ENCODE measurements around the gene KIF3C. TPM values are rescaled to one million over a fixed set of nuclear protein-coding genes. Genes with fewer than 3 reads are reported as not detected.
"Not testable (repeated sequence)": the region's sequence is repeated elsewhere in the genome, so short reads cannot be mapped to it uniquely, and the experiment has no call there.

The KIF3C gene
- total RNA-seq, 2 experiments from 2014 or later = 3.7 to 4.1 TPM

- Mint-ChIP-seq H3K4me3 (no peak overlapping the region), H3K27ac (no peak overlapping the region), H3K9me3 (no peaks in the 10 kb centered on the region), H3K4me1 (peaks cover 8% of the 10 kb centered on the region), H3K36me3 (no peaks in the 10 kb centered on the region), H3K27me3 (no peaks in the 10 kb centered on the region)
- DNase-seq = no peak
Measured at GRCh38 chr2:25920786-25921415, 61.4 kb downstream of the KIF3C start.

GRCh38 chr2:25920336-25920735 is 62.0 kb downstream of the KIF3C start:
- no peak overlapping the region for H3K27ac Mint-ChIP-seq
- no peak overlapping the region for H3K4me3 Mint-ChIP-seq
- DNase-seq = no peak
- peaks cover 8% of the 10 kb centered on the region for H3K4me1 Mint-ChIP-seq
- no peaks in the 10 kb centered on the region for H3K27me3 Mint-ChIP-seq
- no peaks in the 10 kb centered on the region for H3K9me3 Mint-ChIP-seq
- H3K36me3 Mint-ChIP-seq = no peaks in the 10 kb centered on the region

- H3K36me3 Mint-ChIP-seq = no peaks in the 10 kb centered on the region
- no peak overlapping the region for H3K4me3 Mint-ChIP-seq
- no peak for DNase-seq
- no peak overlapping the region for H3K27ac Mint-ChIP-seq
- no peaks in the 10 kb centered on the region for H3K9me3 Mint-ChIP-seq
- peaks cover 8% of the 10 kb centered on the region for H3K4me1 Mint-ChIP-seq
- H3K27me3 Mint-ChIP-seq = no peaks in the 10 kb centered on the region
Measured at GRCh38 chr2:25917832-25918231, 64.5 kb downstream of the KIF3C start.

- H3K9me3 Mint-ChIP-seq, H3K27ac Mint-ChIP-seq, H3K36me3 Mint-ChIP-seq, H3K4me3 Mint-ChIP-seq, DNase-seq, H3K4me1 Mint-ChIP-seq, H3K27me3 Mint-ChIP-seq: not testable (repeated sequence)
Measured at GRCh38 chr2:25917411-25917810, 64.9 kb downstream of the KIF3C start.

GRCh38 chr2:25915944-25916772 is 66.1 kb downstream of the KIF3C start:
- not testable (repeated sequence) for H3K4me1 Mint-ChIP-seq, H3K9me3 Mint-ChIP-seq, H3K27me3 Mint-ChIP-seq, H3K36me3 Mint-ChIP-seq
- DNase-seq = peak; percentile 54
- peak overlapping the region; percentile 62 for H3K27ac Mint-ChIP-seq
- H3K4me3 Mint-ChIP-seq = peak overlapping the region; percentile 79

GRCh38 chr2:25915411-25915810 is 66.9 kb downstream of the KIF3C start:
- not testable (repeated sequence) for H3K27me3 Mint-ChIP-seq, DNase-seq, H3K9me3 Mint-ChIP-seq, H3K4me1 Mint-ChIP-seq, H3K36me3 Mint-ChIP-seq, H3K27ac Mint-ChIP-seq, H3K4me3 Mint-ChIP-seq

GRCh38 chr2:25913696-25913973 is 68.7 kb downstream of the KIF3C start:
- H3K27me3 Mint-ChIP-seq, H3K9me3 Mint-ChIP-seq, H3K36me3 Mint-ChIP-seq, H3K4me3 Mint-ChIP-seq, H3K27ac Mint-ChIP-seq, DNase-seq, H3K4me1 Mint-ChIP-seq: not testable (repeated sequence)

GRCh38 chr2:25912851-25913695 is 69.2 kb downstream of the KIF3C start:
- Mint-ChIP-seq H3K27ac (no peak overlapping the region), H3K27me3 (no peaks in the 10 kb centered on the region), H3K4me1 (peaks cover 8% of the 10 kb centered on the region), H3K36me3 (no peaks in the 10 kb centered on the region), H3K9me3 (no peaks in the 10 kb centered on the region), H3K4me3 (no peak overlapping the region)
- no peak for DNase-seq

GRCh38 chr2:25909574-25909973 is 72.7 kb downstream of the KIF3C start:
- H3K27me3 Mint-ChIP-seq, DNase-seq, H3K4me3 Mint-ChIP-seq, H3K4me1 Mint-ChIP-seq, H3K9me3 Mint-ChIP-seq, H3K36me3 Mint-ChIP-seq, H3K27ac Mint-ChIP-seq: not testable (repeated sequence)

GRCh38 chr2:25905126-25905525 is 77.2 kb downstream of the KIF3C start:
- H3K27ac Mint-ChIP-seq = no peak overlapping the region
- no peak overlapping the region for H3K4me3 Mint-ChIP-seq
- DNase-seq = no peak
- H3K4me1 Mint-ChIP-seq = peaks cover 2% of the 10 kb centered on the region
- no peaks in the 10 kb centered on the region for H3K9me3 Mint-ChIP-seq
- H3K36me3 Mint-ChIP-seq = no peaks in the 10 kb centered on the region
- H3K27me3 Mint-ChIP-seq = no peaks in the 10 kb centered on the region

- no peaks in the 10 kb centered on the region for H3K9me3 Mint-ChIP-seq
- no peak for DNase-seq
- no peak overlapping the region for H3K4me3 Mint-ChIP-seq
- peaks cover 2% of the 10 kb centered on the region for H3K4me1 Mint-ChIP-seq
- no peak overlapping the region for H3K27ac Mint-ChIP-seq
- H3K27me3 Mint-ChIP-seq = no peaks in the 10 kb centered on the region
- H3K36me3 Mint-ChIP-seq = no peaks in the 10 kb centered on the region
Measured at GRCh38 chr2:25903216-25903776, 79.0 kb downstream of the KIF3C start.

GRCh38 chr2:25899404-25899970 is 82.8 kb downstream of the KIF3C start:
- Mint-ChIP-seq H3K4me1 (peaks cover 2% of the 10 kb centered on the region), H3K36me3 (no peaks in the 10 kb centered on the region), H3K27me3 (no peaks in the 10 kb centered on the region), H3K9me3 (no peaks in the 10 kb centered on the region), H3K4me3 (no peak overlapping the region), H3K27ac (no peak overlapping the region)
- DNase-seq = no peak

GRCh38 chr2:25897506-25897905 is 84.8 kb downstream of the KIF3C start:
- Mint-ChIP-seq H3K9me3 (no peaks in the 10 kb centered on the region), H3K36me3 (no peaks in the 10 kb centered on the region), H3K4me3 (no peak overlapping the region), H3K27ac (no peak overlapping the region), H3K27me3 (no peaks in the 10 kb centered on the region), H3K4me1 (no peaks in the 10 kb centered on the region)
- DNase-seq = no peak

- DNase-seq, H3K27me3 Mint-ChIP-seq, H3K9me3 Mint-ChIP-seq, H3K4me3 Mint-ChIP-seq, H3K4me1 Mint-ChIP-seq, H3K27ac Mint-ChIP-seq, H3K36me3 Mint-ChIP-seq: not testable (repeated sequence)
Measured at GRCh38 chr2:25896308-25896707, 86.0 kb downstream of the KIF3C start.

- H3K36me3 Mint-ChIP-seq = no peaks in the 10 kb centered on the region
- H3K9me3 Mint-ChIP-seq = no peaks in the 10 kb centered on the region
- H3K4me1 Mint-ChIP-seq = no peaks in the 10 kb centered on the region
- H3K27me3 Mint-ChIP-seq = no peaks in the 10 kb centered on the region
- no peak for DNase-seq
- no peak overlapping the region for H3K4me3 Mint-ChIP-seq
- H3K27ac Mint-ChIP-seq = no peak overlapping the region
Measured at GRCh38 chr2:25895610-25896009, 86.7 kb downstream of the KIF3C start.
